SIG-M5 treated with dmso at 0.1 percent for 504 hours (cell line): ENCODE measurements around the gene TET3.

Experiments used
- DNase-seq: peaks from one replicate; lab custom pipeline; 2025; ENCODE audit not compliant: unreplicated experiment; lab: John Stamatoyannopoulos, UW

TET3 gene

GRCh38 chr2:73963385-73964120, 21.2 kb upstream of the TET3 start:
- DNase-seq, result no peak

- DNase-seq, result no peak
Observed at GRCh38 chr2:73964223-73964622, 20.5 kb upstream of the TET3 start.

- DNase-seq, result no peak
Observed at GRCh38 chr2:73965053-73965452, 19.7 kb upstream of the TET3 start.

GRCh38 chr2:73968357-73968937, 16.3 kb upstream of the TET3 start:
- no peak for DNase-seq

GRCh38 chr2:73969356-73969755, 15.4 kb upstream of the TET3 start:
- DNase-seq, result peak; percentile 37

- no peak for DNase-seq
Observed at GRCh38 chr2:73970141-73970803, 14.4 kb upstream of the TET3 start.

- peak; percentile 52 for DNase-seq
Observed at GRCh38 chr2:73970850-73971471, 13.7 kb upstream of the TET3 start.

- DNase-seq, result no peak
Observed at GRCh38 chr2:73971722-73972121, 13.0 kb upstream of the TET3 start.

GRCh38 chr2:73972846-73973245, 11.9 kb upstream of the TET3 start:
- DNase-seq, result peak; percentile 77

- DNase-seq, result no peak
Observed at GRCh38 chr2:73975731-73976130, 9.0 kb upstream of the TET3 start.

GRCh38 chr2:73976803-73977202, 7.9 kb upstream of the TET3 start:
- no peak for DNase-seq

- no peak for DNase-seq
Observed at GRCh38 chr2:73977466-73977865, 7.2 kb upstream of the TET3 start.

- no peak for DNase-seq
Observed at GRCh38 chr2:73979021-73979420, 5.7 kb upstream of the TET3 start.

GRCh38 chr2:73979686-73980085, 5.0 kb upstream of the TET3 start:
- peak; percentile 45 for DNase-seq

- DNase-seq, result no peak
Observed at GRCh38 chr2:73980566-73980965, 4.1 kb upstream of the TET3 start.

GRCh38 chr2:73981081-73982001, 3.4 kb upstream of the TET3 start:
- peak; percentile 41 for DNase-seq

GRCh38 chr2:73982140-73982617, 2.5 kb upstream of the TET3 start:
- no peak for DNase-seq

- peak; percentile 86 for DNase-seq
Observed at GRCh38 chr2:73983322-73984202, 1.1 kb upstream of the TET3 start.

GRCh38 chr2:73984922-73985307, 205 bp downstream of the TET3 start:
- peak; percentile 52 for DNase-seq
